GM18858 (cell line): ENCODE results near the gene CBX2.

Experiments
- ATAC-seq: cut with Tn5 transposase; IDR thresholded peaks from one replicate; pipeline ENCODE4 v1.9.1; 2021; ENCODE audit not compliant: unreplicated experiment

CBX2 gene

DNA sequence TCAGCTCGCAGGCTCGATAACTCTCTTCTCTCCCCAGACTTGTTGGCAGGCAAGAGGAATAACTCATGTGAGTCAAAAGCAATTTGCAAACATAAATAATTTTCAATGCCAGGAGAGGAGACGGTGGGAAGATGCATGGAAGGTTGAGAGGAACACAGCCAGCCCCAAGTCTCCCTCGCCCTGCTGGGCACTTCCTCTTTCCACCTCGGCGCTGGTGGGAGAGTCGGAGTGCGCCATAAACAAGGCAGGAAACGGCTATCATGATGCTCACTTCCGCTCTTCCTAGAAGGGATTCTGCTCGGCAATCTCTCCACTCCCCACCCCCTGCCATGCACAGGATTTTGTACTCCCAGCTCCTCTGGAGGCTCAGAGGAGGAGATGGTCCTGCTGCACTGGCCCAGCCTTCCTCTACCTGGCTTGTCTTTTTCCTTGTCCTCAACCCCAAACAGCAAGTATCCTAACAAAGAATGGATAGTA lies 48.3 kb downstream of the CBX2 start:
- no peak for ATAC-seq

GRCh38 chr17:79826841-79827578 lies 49.1 kb downstream of the CBX2 start:
- no peak for ATAC-seq

DNA sequence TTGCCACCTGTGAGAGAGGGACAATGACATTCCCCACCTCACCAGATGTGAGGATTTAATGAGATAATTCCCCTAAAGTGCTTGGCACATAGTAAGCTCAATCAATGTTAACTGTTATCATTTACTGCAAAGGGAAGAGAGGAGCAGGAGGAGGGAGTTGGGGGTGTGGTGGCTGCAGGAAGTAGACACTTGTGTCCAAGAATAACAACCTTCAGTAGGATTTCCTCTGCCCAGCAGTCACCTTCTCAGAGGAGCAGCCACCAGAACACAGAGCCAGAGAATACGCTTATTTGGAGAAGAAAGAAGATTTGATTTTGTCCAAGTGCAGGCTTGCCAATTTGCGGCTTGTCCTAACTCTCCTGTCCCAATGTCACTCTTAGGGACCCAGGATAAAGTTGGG lies 51.1 kb downstream of the CBX2 start:
- no peak for ATAC-seq

DNA sequence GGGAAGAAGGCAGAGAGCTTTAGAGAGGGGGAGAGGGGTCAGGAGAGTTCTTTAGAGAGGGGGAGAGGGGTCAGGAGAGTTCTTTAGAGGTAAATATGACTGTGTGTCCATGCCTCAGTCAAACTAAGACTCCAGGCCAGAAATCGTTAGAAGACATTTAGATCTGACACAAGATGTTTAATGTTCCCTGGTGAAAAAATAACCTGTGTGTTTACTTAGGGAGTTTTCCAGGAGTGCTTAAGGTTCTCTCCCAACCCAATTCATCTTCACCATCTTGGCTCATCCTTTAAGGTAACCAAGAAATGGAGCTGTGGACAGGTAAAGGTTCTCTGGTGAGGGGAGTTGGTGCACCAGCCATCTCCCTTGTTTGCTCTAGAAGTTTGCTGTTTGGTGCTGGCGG lies 51.5 kb downstream of the CBX2 start:
- ATAC-seq = no peak

DNA sequence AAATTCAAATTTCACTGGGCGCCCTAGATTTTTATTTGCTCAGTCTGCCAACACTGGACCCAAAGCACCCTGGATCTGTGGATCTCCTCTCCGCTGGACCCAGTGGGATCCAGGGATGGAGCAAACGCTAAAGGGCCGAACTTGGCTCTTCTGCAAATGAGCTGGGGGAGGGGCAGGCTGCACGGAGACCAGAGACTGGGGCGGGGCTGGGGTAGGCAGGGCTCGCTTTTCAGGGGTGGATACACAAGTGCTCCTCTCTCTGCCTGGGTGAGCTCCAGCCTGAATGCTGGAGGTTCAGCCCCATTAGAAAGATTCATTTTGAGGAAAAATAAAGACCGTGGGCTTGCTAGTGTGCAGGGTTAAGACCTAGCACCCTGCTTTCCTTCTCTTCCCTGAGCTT lies 52.4 kb downstream of the CBX2 start:
- ATAC-seq = no peak

DNA sequence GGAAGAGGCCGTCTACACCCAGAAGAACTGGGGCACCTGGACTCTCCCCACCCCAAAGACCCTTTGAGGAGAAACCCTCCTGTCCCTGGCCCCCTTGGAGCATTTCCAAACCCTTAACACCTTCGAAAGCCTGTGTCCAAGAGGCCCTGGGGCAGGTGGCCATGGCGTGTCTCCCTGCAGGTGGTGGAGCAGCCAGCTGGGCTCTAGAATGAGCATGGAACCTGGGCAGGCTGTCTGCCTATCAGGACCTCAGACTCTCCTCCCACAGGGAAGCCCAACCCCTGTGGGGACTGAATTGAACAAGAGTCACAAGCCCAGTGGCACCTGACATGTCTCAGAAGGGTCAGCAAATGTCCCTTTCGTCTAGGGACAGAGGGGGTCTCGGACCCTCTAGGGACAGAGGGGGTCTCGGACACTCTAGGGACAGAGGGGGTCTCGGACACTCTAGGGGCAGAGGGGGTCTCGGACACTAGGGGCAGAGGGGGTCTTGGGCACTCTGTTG lies 52.9 kb downstream of the CBX2 start:
- ATAC-seq = no peak

- ATAC-seq = no peak
These were observed 53.6 kb downstream of the CBX2 start for GRCh38 chr17:79831265-79832217.

- ATAC-seq = no peak
These were observed 54.5 kb downstream of the CBX2 start for GRCh38 chr17:79832218-79833109.

DNA sequence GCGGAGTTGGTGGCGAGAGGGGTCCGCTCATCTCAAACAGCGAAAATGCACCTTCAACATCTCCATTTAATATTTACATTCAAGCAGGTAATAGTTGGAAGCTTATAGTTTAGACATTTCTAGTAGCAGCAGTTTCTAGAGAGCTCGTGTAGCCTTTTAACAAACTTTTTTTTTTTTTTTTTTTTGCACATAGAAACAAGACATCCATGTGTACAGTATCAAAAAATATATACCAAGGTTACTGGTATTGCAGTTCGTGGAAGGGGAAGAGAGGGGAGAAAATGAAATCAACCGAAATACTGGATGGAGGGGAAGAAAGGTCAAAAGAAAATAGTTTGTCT lies 55.1 kb downstream of the CBX2 start:
- no peak for ATAC-seq

DNA sequence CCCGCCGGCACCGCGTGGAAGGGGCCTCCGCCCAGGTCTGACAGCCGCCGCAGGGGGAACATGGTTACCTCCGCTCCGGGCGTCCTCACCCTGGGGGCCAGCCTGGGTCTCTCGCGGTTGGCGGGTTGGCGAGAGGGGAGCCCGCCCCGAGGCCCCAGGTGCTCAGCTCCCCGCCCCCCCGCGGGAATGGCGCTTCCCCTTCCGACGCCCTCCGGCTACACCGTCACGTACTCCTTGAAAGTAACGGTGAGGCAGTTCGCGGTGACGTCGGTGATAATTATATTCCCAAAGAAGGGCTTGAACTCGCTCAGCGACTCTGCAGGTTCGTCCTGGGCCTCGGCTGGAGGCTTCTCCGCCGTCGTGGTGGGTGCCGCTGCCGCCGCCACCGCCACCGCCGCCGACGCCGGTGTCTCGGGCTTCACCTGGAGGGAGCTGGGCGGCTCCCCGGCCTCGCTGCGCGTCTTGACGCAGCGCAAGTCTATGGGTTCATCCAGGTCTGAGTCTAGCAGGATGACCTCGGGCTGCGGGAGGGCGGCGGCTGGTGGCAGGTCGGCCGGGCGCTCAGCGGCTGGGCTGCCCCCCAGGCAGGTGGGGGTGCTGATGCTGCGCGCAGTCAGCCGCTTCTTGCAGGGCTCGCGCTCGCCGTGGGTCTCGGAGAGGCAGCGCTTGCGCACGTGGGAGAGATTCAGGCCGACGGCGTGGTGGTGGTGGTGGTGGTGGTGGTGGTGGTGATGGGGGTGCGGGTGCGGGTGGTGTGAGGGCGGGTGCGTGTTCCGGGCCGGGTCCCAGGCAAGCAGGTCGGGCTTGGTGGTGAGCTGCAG lies 56.0 kb downstream of the CBX2 start:
- no peak for ATAC-seq

GRCh38 chr17:79834565-79835469 lies 56.9 kb downstream of the CBX2 start:
- no peak for ATAC-seq

GRCh38 chr17:79835470-79835899 lies 57.5 kb downstream of the CBX2 start:
- no peak for ATAC-seq

GRCh38 chr17:79835953-79836509 lies 58.1 kb downstream of the CBX2 start:
- ATAC-seq = no peak

DNA sequence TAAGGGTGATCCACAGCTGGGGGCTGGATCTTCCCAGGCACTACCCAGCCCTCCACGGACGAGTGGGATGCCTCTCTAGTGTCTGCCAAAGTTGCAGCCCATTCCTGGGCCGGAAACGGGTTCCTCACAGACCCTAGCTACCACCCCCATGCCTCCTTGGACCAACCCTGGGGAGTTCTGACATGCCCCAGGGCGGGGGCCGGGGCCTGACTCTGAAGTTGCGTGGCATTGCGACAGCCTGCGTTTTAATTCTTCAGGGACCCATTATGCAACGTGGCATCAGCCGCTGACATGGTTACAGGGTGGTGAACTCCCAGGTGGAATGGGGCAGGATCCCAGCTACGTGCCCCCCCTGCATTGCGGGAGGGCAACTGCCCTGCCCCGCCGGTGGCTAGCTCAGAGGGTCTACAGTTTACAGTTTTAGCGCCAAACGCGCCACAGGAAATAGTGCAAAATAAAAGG lies 58.6 kb downstream of the CBX2 start:
- no peak for ATAC-seq

- ATAC-seq = no peak
These were observed 59.3 kb downstream of the CBX2 start for GRCh38 chr17:79836972-79837887.
